Activated naive CD8-positive, alpha-beta T cell (primary cell): ENCODE results near the gene UFC1.

ENCODE experiments used
- H3K27ac Mint-ChIP-seq: one replicate; pipeline ENCODE4 v1.8.0; 2021; ENCODE audit warnings: mixed read lengths
- H3K27me3 Mint-ChIP-seq: one replicate; pipeline ENCODE4 v1.8.0; 2021; ENCODE audit warnings: mixed read lengths
- H3K36me3 Mint-ChIP-seq: one replicate; pipeline ENCODE4 v1.8.0; 2021; ENCODE audit warnings: mixed read lengths
- H3K4me1 Mint-ChIP-seq: one replicate; pipeline ENCODE4 v1.8.0; 2021; ENCODE audit warnings: low read depth, mixed read lengths
- H3K4me3 Mint-ChIP-seq: one replicate; pipeline ENCODE4 v1.8.0; 2021; ENCODE audit warnings: mild to moderate bottlenecking, mixed read lengths
- H3K9me3 Mint-ChIP-seq: one replicate; pipeline ENCODE4 v1.8.0; 2021; ENCODE audit warnings: low read depth, mixed read lengths

UFC1 gene

DNA sequence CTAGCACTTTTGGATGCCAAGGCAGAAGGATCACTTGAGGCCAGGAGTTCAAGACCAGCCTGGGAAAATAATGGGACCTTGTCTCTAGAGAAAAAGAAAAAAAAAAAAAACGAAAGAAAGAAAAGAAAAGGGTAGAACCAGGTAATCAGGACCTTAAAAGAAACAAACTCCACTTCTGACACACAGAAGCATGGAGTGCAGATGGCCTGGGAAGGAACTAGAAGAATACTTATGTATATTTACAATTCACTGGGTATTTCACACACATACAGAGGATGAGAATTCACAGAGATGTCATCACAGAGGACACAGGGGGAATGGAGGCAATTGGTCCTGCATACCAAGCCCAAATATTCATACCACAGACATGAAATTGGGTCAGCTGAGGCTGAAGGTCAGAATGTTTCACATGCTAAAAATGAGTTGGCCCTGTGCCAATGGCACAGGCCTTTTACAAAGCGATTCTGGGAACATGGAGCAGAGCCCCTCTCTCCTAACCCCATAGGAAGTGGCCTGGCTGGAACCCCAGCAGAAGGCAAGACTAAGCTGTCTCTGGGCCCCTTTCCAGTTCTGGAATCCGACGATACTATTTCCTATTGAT lies 19.1 kb downstream of the UFC1 start:
- no peaks in the 10 kb centered on the region for H3K27me3 Mint-ChIP-seq
- peaks cover 5% of the 10 kb centered on the region for H3K36me3 Mint-ChIP-seq
- H3K27ac Mint-ChIP-seq = peak overlapping the region; percentile 7
- H3K4me3 Mint-ChIP-seq = no peak overlapping the region
- H3K9me3 Mint-ChIP-seq = no peaks in the 10 kb centered on the region
- peaks cover 48% of the 10 kb centered on the region for H3K4me1 Mint-ChIP-seq

DNA sequence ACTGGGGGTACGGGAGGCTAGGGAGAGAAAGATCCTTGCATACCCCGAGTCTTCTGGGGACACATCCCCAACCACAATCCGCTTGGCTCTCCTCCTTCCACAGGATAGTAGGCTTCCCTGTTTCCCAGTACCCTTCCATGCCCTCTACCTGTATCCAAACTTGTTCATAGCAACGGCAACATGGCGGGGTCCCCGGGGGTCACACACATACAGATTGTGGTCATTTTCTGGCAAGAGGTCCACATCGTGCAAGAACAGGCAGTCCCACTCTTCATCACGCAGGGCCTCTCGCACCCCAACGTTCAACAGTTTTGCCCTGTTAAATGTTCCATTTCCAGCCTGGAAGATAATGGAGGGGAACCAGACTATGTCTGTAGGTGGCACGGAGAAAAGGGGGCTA lies 19.9 kb downstream of the UFC1 start:
- peaks cover 5% of the 10 kb centered on the region for H3K36me3 Mint-ChIP-seq
- H3K4me3 Mint-ChIP-seq = no peak overlapping the region
- peak overlapping the region; percentile 7 for H3K27ac Mint-ChIP-seq
- no peaks in the 10 kb centered on the region for H3K27me3 Mint-ChIP-seq
- H3K9me3 Mint-ChIP-seq = no peaks in the 10 kb centered on the region
- H3K4me1 Mint-ChIP-seq = peaks cover 50% of the 10 kb centered on the region

DNA sequence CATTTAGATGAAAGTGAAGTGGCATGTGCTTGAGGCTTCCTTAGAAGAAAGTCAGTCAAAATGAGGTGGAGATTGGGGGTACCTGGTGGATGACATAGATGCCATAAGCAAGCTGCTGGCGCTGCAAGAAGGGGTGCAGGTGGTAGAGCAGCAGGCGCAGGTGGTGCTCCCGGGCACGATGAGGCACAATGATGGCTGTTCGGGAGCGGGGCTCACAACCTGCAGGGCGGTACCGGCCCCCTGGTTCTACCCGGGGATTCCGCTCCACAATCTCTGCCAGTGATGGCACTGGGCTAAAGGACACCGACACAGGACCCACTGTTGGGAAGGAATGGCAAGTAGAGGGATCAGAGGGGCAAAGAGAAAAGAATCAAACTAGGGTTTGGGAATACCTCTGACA lies 21.1 kb downstream of the UFC1 start:
- H3K27ac Mint-ChIP-seq = peak overlapping the region; percentile 100
- H3K36me3 Mint-ChIP-seq = peaks cover 5% of the 10 kb centered on the region
- H3K4me1 Mint-ChIP-seq = peaks cover 53% of the 10 kb centered on the region
- peak overlapping the region; percentile 59 for H3K4me3 Mint-ChIP-seq
- H3K9me3 Mint-ChIP-seq = no peaks in the 10 kb centered on the region
- no peaks in the 10 kb centered on the region for H3K27me3 Mint-ChIP-seq

DNA sequence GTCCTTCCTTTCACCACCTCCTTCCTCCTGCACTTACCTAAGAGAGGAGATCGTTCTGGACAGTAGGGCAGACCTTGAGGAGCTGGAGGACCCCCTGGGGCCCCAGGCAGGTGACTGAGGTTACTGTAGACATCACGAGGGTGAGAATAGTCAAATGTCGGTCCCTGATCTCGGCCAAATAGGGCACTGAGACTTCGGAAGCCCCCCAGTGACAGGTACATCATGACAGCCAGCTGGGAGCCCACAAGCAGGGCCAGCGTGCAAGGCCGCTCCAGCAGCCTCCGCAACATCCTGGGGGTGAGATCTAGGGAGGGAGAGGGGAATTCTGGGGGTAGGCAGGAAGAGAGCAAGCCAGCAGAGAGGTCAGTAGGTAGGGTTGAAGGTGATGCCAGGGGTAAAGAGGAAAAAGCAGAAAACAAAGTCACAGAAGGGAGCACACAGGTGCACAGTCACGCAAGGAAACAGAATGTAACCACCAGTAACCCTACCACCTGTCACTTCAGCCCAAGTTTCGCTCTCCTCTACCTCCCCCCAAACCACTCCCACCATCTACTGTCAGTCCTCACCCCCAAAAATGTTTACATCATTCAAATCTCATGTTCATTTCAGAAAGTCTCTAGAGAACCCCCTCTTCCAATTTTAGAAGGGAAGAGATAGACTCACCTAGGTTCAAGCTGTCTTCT lies 22.1 kb downstream of the UFC1 start:
- H3K27me3 Mint-ChIP-seq = no peaks in the 10 kb centered on the region
- peaks cover 5% of the 10 kb centered on the region for H3K36me3 Mint-ChIP-seq
- no peaks in the 10 kb centered on the region for H3K9me3 Mint-ChIP-seq
- H3K4me1 Mint-ChIP-seq = peaks cover 62% of the 10 kb centered on the region
- H3K4me3 Mint-ChIP-seq = peak overlapping the region; percentile 99
- peak overlapping the region; percentile 100 for H3K27ac Mint-ChIP-seq

DNA sequence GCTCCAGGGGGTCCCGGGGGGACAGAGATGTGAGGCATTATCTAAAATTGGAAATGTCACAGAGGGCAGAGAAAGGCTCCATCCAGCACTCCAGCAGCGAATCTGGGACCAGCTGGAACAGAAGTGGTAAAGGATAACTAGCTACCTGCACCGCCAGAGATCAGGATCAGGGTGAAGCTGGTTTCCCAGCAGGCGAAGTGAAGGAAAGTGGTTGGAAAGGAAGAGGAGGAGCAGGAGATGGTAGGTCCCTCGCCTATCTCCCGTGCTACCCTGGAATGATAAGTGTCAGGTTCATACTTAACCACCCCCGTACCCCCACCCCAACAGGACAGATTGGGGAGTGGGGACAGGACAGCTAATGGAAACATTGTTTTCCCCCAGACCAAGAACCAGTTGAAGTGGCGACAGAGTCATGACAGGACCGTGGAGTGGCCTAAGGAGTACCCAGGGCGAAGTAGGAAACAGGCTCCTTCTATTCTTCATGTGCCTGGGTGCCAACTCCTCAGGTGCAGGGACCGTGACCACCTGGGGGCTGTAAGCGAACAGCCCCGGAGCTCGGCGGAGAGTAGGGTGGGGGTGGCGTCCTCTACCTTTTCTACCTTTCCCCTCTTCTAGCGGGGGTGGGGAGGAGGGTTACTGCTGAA lies 22.8 kb downstream of the UFC1 start:
- Mint-ChIP-seq H3K36me3 (peaks cover 5% of the 10 kb centered on the region), H3K4me1 (peaks cover 65% of the 10 kb centered on the region), H3K27ac (peak overlapping the region; percentile 100), H3K9me3 (no peaks in the 10 kb centered on the region), H3K4me3 (peak overlapping the region; percentile 99), H3K27me3 (no peaks in the 10 kb centered on the region)

DNA sequence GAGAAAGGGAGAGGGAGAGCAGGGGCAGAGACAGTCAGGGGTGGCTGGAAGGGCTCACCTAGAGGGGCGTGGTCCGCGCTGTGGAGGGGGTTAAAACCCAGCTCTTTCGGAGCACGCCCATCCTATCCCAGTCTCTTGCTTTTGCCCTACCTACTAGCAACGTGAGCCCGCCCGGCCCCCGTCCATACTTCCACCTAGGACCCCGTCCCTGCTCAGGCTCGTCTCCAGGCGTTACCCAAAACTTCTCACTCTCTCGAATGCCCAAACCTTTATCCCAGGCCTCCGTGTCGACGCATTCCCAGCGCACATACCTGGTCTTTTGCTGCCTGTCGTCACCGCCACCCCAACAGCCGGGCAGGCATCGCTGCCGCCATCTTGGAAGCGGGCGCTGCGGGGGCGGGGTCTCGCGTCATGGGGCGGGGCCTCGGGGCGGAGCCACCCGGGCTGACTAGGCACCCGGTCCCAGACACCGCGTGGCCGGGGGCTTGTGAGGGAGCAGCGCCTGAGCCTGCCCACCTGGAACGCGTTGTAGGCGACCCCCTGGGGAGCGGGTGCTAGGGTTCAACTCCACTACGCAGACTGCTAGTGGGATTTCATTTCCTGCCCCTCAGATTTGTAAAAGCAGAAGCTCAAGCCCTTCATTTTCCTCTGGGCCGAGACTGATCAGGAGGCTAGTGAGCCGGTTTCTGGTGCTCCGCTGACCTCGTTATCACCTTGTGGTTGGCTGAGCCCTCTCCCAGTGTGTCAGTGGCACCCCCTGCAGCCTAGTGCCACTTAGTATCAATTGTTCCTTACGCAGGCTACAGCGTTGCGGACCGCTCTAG lies 23.5 kb downstream of the UFC1 start, which contains the start of gene B4GALT3:
B4GALT3 (minus strand) TSS at position 396 of the 824 bp plus-strand sequence. CDS start 1,447 bp downstream, outside the sequence.
- Mint-ChIP-seq H3K4me1 (peaks cover 70% of the 10 kb centered on the region), H3K36me3 (peaks cover 5% of the 10 kb centered on the region), H3K27me3 (no peaks in the 10 kb centered on the region), H3K9me3 (no peaks in the 10 kb centered on the region), H3K27ac (peak within 1 kb of the TSS; percentile 100), H3K4me3 (peak within 1 kb of the TSS; percentile 99)

DNA sequence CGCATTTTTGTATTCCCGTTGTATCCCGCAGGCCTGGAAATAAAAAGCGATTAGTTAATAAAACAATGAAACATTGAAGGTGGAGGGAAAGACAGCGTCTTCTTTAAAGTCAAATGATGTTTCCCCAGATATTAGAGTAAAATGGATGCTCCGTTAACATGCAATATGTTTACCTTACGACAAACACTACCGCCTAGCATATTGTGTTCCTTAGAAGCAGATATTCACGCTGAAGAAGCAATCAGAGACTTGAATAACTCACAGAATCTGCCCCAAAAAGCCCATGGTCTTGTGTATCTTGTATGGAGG lies 24.1 kb downstream of the UFC1 start:
- H3K4me3 Mint-ChIP-seq = peak overlapping the region; percentile 99
- no peaks in the 10 kb centered on the region for H3K27me3 Mint-ChIP-seq
- peaks cover 5% of the 10 kb centered on the region for H3K36me3 Mint-ChIP-seq
- peak overlapping the region; percentile 100 for H3K27ac Mint-ChIP-seq
- H3K9me3 Mint-ChIP-seq = no peaks in the 10 kb centered on the region
- peaks cover 73% of the 10 kb centered on the region for H3K4me1 Mint-ChIP-seq

DNA sequence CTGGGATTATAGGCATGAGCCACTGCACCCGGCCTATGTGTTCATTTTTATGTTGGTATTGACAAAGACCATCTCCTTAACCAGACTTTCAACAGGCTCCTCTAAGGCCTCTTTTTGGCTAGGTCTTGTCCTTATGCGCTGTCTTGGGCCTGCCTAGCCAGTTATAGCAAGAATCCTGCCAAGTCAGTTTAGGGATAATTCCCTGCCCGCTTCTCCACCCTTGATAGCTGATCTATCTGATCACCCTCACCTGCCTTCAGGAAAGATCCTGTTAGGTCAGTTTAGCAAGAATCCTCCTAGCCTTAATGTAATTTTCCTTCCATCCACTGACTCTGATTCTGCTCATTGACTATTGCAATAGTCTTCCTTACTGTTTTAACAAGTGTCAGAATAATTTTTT lies 25.9 kb downstream of the UFC1 start:
- H3K4me3 Mint-ChIP-seq = no peak overlapping the region
- H3K27ac Mint-ChIP-seq = peak overlapping the region; percentile 91
- H3K27me3 Mint-ChIP-seq = no peaks in the 10 kb centered on the region
- no peaks in the 10 kb centered on the region for H3K36me3 Mint-ChIP-seq
- H3K4me1 Mint-ChIP-seq = peaks cover 79% of the 10 kb centered on the region
- H3K9me3 Mint-ChIP-seq = no peaks in the 10 kb centered on the region

DNA sequence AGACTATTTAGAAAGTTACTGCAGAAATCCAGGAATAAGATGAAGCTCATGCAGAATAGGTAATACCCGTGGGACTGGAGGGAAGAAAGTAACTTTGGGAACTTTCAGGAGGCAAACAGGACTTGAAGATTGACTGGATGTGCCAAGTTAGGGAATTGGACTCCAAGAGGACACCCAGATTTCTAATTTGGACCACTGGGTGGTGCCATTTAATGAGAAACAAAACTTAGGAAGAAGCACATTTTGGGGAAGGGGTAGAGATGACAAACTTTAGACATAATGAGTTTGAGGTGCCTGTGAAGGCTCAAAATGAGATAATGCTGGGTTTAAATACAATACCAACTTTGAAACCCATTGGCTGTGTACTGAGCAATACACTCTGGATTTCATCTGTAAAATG lies 26.9 kb downstream of the UFC1 start:
- H3K27me3 Mint-ChIP-seq = no peaks in the 10 kb centered on the region
- H3K36me3 Mint-ChIP-seq = no peaks in the 10 kb centered on the region
- H3K4me1 Mint-ChIP-seq = peaks cover 77% of the 10 kb centered on the region
- H3K4me3 Mint-ChIP-seq = peak overlapping the region; percentile 56
- peak overlapping the region; percentile 91 for H3K27ac Mint-ChIP-seq
- H3K9me3 Mint-ChIP-seq = no peaks in the 10 kb centered on the region

DNA sequence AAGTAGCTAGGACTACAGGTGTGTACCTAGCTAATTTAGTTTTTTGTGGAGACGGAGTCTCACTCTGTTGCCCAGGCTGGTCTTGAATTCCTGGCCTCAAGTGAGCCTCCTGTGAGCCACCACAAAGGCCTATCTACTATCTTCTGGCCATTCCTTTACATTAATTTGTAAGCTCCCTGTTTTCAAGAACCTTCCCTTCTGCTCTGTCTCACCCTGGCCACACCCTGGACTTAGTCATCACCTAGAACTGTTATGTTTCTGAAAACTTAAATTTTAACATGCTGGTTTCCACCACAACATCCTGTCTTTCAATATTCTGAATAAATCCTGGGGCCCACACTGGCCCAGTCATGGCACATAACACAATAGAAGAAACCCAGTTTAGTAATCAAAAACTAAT lies 28.4 kb downstream of the UFC1 start:
- H3K36me3 Mint-ChIP-seq = no peaks in the 10 kb centered on the region
- peak overlapping the region; percentile 89 for H3K27ac Mint-ChIP-seq
- H3K9me3 Mint-ChIP-seq = no peaks in the 10 kb centered on the region
- H3K4me1 Mint-ChIP-seq = peaks cover 80% of the 10 kb centered on the region
- H3K27me3 Mint-ChIP-seq = no peaks in the 10 kb centered on the region
- H3K4me3 Mint-ChIP-seq = peak overlapping the region; percentile 56

DNA sequence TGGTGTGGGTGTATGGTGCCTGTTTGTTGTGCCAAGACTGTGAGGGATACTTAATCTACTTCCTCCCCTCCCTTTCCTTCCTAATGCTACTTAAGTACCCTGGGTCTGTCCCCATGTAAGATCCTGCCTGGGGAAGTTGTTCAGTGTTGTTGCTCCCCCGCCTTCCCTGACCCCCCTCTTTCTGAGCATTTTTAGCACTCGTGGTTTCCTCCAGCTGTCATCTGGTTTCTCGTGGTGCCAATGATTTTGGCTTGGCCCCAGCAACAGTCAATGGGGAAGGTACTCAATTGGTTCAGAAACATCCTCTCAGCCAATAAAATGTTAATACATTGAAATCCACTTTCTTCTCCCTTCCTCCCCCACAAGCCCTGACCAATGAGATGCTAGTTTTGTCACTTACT lies 31.5 kb downstream of the UFC1 start:
- peak overlapping the region; percentile 95 for H3K27ac Mint-ChIP-seq
- H3K36me3 Mint-ChIP-seq = no peaks in the 10 kb centered on the region
- H3K4me3 Mint-ChIP-seq = peak overlapping the region; percentile 77
- H3K27me3 Mint-ChIP-seq = no peaks in the 10 kb centered on the region
- no peaks in the 10 kb centered on the region for H3K9me3 Mint-ChIP-seq
- peaks cover 79% of the 10 kb centered on the region for H3K4me1 Mint-ChIP-seq

DNA sequence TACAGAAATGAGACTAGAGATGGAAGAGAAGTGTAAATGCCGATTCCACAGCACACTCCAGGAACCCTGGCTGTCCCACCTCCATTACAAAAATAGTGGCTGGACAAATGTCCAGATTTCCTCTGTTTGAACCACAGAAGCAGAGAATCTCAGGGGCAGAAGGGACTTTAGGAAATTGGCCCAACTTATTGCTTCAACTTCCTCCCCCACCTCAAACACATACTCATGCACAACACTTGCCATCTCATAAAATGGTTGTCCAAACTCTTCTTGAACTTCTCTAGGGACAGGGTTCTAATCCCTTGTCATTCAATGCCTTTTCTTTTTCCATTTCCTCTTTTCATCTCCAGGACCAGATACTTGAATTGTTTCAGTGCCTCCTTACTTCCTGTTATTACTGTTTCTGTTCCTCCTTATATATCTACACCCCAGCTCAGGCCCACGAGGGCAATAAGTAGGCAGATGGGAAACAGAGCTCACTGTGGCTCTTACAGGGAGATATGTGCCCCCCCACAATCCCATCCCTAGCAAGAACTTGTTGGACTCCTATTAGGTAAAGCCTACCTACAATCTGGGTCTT lies 32.0 kb downstream of the UFC1 start:
- H3K27ac Mint-ChIP-seq = peak overlapping the region; percentile 95
- H3K36me3 Mint-ChIP-seq = no peaks in the 10 kb centered on the region
- H3K9me3 Mint-ChIP-seq = no peaks in the 10 kb centered on the region
- peak overlapping the region; percentile 77 for H3K4me3 Mint-ChIP-seq
- peaks cover 76% of the 10 kb centered on the region for H3K4me1 Mint-ChIP-seq
- no peaks in the 10 kb centered on the region for H3K27me3 Mint-ChIP-seq

DNA sequence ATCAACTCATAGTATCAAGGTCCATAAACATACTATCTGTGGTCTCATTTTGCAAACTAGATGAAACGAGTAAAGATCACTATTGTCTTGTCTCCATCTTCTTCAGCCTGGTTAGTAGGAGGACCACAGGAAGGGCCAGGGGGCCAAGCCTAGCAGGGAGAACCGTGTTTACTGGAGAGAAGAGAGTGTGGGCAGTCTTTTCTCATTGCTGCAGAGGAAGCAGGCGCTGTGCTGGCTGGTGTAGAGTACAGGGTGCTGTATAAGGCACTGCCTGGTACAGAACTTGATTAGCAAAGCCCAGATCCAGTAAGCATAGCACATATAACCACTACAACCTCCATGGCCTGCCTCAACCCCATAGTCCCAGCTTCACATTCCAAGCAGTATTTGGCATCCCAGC lies 33.5 kb downstream of the UFC1 start:
- Mint-ChIP-seq H3K36me3 (no peaks in the 10 kb centered on the region), H3K4me3 (peak overlapping the region; percentile 4), H3K4me1 (peaks cover 64% of the 10 kb centered on the region), H3K9me3 (no peaks in the 10 kb centered on the region), H3K27ac (peak overlapping the region; percentile 95), H3K27me3 (no peaks in the 10 kb centered on the region)

DNA sequence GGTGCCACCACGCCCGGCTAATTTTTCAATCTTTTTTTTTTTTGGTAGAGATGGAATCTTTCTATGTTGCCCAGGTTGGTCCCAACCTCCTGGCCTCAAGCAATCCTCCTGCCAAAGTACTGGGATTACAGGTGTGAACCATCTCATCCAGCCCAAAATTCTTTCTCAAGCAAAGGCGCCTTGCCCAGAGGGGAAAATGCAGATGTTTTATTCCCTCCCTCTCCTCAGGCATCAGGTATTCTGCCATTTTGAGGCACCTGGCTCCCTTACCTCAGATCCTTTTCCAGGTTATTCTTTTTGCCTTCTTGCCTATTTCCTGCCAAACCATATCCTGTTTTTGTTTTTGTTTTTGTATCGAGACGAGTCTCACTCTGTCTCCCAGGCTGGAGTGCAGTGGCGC lies 34.6 kb downstream of the UFC1 start:
- H3K9me3 Mint-ChIP-seq = no peaks in the 10 kb centered on the region
- no peaks in the 10 kb centered on the region for H3K27me3 Mint-ChIP-seq
- no peak overlapping the region for H3K4me3 Mint-ChIP-seq
- H3K36me3 Mint-ChIP-seq = no peaks in the 10 kb centered on the region
- peak overlapping the region; percentile 72 for H3K27ac Mint-ChIP-seq
- H3K4me1 Mint-ChIP-seq = peaks cover 63% of the 10 kb centered on the region
